ENCODE data around the gene C6.

C6 gene

DNA sequence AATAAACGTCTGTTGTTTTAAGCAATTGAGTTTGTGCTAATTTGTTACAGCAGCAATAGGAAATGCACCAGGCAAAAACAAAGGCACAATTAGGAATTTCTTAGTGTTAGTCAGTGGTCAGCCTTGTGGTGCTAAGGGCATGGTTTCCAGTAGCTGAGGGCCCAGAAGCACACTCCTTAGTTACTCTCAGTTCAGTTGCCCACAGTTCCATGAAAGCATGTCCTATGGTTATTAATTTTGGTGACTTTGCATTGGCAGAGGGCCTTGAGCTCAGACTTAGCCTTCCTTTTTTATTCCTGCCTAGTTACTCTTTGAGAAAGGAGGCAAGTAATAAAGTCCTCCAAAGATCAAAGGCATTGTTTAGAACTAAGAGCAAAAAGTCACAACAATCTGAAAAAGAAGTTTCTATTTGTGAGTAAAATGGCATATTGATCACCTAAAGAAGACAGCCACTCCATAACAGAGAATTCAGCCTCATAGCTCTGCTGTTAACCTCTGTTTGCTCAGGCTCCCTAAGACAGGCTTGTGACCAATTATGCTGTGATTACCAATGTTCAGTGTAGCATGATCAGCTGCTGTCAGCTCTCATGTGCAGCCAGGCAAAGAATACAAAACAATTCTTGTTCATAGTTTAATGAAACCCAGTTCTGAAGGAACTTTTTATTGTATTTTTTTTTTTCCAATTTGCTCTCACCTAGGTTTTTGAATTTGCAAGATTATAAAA, 85.2 kb downstream of the C6 start:
- H3K4me3 ChIP-seq (ENCODE audit: low read depth, low read length), result no peak overlapping the region

DNA sequence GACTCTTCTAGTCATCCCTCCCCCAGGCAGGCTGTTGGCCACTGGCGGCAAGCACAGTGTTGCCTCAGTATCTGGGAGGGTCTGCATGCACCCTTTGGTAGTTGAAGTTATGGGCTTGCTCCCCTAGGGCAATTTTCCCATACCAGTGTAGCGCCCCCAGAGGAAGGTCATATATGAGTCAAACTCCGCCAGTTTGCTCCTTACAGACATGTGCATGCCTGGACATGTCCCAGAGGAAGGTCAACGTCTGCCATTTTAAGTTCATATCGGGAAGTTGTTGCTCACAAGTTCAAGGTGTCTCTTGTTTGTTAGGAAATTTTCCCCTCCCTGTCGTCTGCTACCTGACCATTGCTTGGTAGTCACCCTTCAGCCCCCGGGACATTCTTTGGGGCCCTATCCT, 90.9 kb downstream of the C6 start:
- no peak overlapping the region for H3K4me3 ChIP-seq (ENCODE audit: low read depth, low read length)

DNA sequence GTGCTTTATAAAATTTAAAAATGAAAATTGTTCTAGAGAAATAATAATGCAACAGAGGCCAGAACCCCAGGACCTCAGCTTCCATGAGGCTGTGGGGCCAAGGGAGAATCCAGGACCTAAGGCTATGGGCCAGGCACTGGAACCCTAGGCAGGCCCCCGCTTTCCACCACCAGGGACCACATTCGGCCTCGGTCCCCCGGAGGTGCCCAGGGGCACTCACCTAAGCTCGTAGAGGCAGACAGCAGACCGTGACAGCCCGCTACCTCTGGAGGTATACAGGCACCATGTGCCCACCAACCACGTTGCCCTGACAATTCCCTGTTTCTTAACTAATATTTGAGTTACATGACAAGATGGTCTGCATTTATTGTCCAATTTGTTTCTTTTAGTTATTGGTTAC, 92.7 kb downstream of the C6 start:
- no peak overlapping the region for H3K4me3 ChIP-seq (ENCODE audit: low read depth, low read length)

DNA sequence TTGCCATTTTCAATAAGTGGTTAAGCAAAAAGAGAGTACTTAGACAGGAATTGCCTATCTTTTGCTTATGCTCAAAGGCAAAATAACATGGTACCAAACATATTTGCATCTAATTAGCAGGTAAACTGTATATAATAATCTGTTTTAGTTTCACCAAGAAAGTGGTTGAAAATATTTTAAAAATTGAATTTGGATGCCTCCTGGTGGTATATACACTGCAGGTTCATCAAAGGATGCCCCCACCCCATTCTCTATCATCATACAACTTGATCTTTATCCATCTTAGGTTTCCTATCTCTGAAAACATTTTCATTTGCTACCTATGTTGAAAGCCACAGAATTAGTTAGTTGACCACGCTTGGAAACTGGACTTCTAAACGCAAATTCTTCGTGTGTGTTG, 95.2 kb downstream of the C6 start:
- no peak overlapping the region for H3K4me3 ChIP-seq (ENCODE audit: low read depth, low read length)

DNA sequence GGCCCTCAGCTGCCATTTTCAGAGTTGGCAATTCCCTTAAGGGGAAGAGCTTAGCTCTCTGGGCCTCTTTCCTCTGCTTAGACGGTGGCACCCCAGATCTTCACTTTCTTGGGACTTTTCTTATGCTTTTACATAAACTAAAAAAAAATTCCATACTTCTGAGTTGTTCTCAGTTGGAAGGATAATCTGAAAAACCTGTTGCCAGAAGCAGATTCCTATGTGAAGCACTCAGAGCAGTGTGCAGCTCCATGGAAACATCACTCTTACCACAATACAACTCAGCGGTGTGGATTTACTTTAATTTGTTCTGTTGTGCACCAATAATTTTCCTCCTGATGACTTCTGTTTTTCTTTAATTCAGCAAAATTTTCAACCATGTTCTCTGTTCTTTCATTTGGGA, 98.1 kb downstream of the C6 start:
- H3K4me3 ChIP-seq (ENCODE audit: low read depth, low read length), result no peak overlapping the region

DNA sequence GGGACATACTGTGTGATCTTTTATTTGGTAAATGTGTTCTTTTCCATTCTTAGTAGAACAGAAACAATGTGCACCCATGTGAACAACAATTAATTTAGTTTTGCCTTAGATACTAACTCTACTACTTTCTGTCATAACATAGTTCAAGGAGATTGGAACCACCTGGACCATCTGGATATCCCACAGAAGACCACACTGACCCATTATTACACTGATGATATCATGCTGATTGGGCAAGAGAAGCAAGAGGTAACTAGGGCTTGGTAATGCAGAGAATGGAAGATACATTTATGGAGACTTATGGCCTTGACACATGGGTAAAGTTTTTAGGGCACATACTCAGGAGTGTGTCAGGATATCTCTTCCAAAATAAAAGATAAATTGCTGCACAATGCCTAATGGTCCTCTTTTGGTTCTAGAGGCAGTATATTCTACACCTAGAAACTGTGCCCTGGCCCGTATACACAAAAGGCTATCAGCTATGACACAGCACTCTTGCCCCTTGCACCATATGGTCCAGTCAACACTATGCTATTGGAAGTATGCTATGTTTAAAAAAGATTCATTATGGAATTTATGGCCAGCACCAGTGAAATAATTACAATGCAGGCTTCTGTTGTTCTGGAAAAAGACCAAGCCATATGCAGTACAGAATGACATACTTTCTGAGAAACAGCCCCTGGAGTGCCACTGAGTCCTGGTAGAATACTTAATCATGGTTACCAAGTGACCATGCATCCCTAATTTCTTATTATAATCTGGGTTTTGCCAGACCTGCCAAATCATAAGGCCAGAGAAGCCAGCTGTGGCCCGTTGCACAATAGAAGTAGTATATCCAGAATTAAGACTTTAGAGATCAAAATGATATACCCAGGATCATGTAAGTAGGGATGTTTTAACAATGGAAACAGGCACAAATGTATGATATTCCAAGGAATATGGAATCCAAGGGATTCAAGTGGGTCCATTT, 100.6 kb downstream of the C6 start:
- no peak overlapping the region for H3K4me3 ChIP-seq (ENCODE audit: low read depth, low read length)

DNA sequence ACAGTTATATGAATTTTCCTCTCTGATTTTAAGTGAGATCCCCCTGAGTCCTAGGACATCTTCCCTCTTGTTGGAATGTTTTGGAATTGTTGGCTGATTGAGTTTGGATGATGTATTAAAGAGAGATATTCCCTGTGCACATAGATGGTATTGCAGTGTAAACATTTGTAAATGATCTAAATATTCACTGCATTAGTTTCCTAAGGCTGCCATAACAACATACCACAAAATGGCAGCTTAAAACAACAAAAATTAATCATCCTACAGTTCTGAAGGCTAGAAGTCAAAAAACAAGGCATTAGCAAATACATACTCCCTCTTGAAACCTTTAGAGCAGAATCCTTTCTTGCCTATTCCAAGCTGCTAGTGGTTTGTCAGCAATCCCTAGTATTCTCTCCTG, 104.1 kb downstream of the C6 start:
- no peak overlapping the region for H3K4me3 ChIP-seq (ENCODE audit: low read depth, low read length)

DNA sequence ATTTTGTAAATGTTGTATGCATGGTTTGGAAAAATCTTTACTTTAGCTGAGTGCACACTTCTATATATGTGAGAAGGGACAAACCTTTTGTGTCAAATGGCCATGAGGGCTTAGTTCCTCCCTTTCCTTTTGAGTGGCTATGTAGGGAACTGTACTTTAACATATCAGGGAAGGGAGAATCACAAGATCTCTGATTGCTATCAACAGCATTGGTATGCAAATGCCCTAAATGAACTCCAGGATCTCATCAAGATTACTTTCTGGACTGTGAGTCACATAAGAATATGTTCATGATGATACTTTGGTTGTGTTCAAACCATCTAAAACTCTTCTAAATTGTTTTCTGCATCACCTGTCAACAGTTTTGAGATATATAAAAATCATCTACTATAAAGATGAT, 111.0 kb downstream of the C6 start:
- no peak overlapping the region for H3K4me3 ChIP-seq (ENCODE audit: low read depth, low read length)

DNA sequence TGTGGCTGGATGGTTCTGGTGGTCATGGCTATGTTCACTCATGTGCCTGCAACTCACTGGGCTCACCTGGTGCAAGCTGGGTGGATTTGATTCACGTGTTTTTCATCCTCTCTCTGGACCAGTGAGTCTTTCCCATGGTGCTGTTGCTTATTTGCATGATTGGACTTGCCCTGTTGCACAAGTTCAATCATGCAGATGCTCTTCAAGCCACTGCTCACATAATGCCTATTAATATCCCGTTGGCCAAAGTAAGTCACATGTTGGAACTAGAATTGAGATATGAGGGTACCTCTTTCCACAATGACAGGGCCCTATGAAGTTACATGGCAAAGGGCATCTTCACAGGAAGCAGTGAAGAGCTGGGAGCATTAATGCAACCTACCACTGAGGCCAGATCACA, 115.7 kb downstream of the C6 start:
- H3K4me3 ChIP-seq (ENCODE audit: low read depth, low read length), result no peak overlapping the region

DNA sequence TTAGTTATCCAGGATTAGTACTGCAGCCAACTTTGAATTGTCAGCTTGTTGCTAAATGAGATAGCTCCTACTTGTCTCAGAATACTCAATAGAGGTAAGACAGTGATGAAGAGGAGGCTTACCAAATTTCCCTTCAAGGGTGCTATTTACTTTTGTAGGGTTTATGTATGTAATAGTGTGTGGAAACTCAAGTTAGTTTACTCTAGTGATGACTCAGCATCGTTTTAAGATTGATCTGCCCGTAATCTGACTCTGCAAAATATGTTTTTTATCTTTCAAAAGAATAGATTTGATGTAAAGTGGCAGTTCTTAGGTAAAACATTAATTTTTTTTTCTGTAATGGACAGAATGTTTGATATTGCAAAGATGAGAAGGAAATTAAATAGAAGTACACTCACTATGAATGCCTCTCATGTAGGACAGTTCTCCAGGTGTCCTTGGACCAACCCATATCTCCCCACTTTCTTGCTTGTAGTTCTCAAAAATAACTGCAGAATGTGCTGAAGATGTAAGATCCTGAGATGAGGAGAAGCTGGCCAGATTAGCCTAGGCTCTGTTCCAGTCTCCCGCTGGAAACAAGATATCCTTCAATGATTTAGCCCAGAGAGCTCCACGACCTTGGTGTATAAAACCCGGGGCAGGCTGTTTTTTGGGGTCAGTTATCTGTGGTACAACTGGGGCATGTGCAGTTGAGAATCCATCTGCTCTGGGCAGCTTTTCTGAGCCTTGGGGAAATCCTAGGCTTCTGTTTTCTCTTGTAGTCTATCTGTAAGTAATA, 117.8 kb downstream of the C6 start:
- no peak overlapping the region for H3K4me3 ChIP-seq (ENCODE audit: low read depth, low read length)

DNA sequence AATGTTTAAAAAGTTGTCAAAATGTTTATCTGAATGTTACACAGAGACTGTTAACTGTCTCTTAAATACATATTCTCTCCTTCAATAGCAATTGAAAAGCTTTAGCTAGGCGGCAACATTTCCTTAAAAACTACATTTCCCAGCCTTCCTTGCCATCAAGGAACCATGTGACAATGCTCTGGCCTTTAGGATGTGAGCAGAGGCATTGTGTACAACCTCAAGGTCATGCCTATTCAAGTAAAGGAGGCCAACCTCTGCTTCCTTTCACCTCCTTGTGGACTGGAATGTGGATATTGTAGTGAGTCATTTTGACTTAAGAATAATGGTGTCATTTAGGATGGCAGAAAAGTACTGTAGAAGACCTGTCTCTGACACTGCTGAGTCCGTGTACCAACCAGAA, 118.5 kb downstream of the C6 start:
- no peak overlapping the region for H3K4me3 ChIP-seq (ENCODE audit: low read depth, low read length)

DNA sequence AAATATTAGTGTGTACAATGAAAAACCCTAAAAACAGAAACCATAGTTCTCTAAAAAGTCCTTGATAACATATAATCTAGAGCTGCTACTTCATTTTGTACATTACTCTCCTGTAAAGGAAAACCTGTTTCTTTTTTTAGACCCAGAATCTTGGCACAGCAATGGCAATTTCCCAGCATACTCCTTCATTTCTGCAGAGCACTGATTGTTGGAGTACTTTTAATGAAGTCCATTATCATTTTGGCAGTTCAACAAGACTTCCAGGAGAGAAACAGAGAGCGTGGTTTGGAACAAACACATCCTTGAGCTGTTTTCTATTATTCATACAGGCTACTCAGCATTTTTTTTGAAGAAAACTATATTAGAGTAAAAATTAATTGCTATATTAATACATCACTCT, 119.5 kb downstream of the C6 start:
- no peak overlapping the region for H3K4me3 ChIP-seq (ENCODE audit: low read depth, low read length)
